DMS 273 treated with DMSO at 0.1 percent for 48 hours (cell line): Measurements from ENCODE around the gene CNEP1R1.

Source experiments
- DNase-seq: peaks from one replicate; lab custom pipeline; 2025; lab: John Stamatoyannopoulos, UW

CNEP1R1 gene

DNA sequence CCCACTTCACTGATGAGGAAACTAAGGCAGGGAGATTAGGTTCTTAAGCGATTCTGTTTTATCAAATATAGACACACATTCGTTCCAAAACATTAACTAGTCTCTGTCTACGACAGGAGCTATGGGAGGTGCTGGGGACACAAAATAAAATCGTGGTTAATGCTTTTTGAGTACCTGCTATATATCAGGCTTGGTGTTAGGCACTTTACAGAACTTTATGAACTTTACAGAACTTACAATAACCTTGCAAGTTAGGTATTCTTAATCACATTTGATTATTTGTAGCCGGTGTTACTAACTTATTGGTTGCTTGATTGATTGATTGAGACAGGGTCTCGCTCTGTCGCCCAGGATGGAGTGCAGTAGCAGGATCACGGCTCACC lies 40.2 kb downstream of the CNEP1R1 start:
- no peak for DNase-seq

DNA sequence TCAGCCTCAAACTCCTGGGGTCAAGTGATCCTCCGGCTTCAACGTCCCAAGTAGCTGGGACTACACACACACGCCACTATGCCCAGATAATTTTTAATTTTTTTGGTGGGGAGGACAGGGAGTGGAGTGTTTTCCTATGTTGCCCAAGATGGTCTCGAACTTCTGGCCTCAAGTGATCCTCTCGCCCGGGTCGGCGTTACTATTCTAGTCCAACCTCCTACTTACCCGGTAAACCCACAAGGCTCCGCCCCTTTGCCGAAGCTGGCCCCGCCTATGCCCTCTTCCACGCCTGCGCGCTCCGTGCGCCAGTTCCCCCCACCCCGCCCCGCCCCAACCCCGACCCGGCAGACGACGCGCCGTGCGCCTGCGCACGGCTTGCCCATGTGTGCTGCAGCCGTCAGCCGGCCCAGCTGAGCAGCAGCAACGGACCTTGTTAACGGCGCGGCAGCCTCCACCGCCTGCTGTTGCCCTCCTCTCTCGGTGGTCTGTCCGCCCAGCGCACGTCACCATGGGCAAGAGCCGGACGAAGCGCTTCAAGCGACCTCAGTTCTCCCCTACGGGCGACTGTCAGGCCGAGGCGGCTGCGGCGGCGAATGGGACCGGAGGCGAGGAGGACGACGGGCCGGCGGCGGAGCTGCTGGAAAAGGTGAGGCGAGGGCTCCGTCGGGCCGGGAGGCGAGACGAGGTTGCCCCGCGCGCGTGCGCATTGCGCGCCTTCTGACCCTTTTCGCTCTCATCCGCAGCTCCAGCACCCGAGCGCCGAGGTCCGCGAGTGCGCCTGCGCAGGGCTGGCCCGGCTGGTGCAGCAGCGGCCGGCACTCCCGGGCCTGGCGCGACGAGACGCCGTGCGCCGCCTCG lies 40.8 kb downstream of the CNEP1R1 start, which contains the start of gene HEATR3:
Gene HEATR3 (plus strand): TSS at position 347 of the 858 bp plus-strand sequence. CDS start 162 bp downstream, at position 509.
- DNase-seq: peak; percentile 83

DNA sequence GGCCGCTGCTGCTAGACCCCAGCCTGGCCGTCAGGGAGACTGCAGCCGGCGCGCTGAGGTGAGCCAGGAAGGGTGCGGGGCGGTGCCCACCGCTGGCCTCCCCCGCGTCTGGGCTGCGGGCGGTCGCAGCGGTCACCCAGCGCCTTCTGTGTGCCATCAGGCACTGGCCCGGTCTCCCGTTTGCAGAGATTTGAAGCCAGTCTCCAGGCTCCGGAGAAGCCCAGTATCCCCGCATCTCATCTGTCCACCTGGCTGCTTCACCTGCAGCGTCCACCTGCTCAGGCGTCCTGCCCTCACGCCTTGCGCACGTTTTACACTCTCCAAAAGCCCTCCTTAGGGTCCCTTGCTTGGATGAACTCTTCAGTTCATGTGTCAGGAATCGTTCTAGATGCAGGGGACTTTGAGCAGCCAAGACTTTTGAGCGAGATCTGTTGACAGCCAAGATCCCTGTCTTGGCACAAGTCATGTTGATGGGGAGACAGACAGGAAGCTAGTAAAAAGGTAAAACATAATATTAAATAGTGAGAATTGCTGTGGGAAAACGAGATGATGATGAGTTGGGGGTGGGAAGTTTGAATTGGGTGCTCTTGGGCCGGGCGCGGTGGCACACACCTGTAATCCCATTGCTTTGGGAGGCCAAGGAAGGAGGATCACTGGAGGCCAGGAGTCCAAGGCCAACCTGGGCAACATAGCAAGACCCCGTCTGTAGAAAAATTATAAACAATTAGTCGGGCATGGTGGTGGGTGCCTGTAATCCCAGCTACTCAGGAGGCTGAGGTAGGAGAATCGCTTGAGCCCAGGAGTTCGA lies 41.7 kb downstream of the CNEP1R1 start:
- no peak for DNase-seq

DNA sequence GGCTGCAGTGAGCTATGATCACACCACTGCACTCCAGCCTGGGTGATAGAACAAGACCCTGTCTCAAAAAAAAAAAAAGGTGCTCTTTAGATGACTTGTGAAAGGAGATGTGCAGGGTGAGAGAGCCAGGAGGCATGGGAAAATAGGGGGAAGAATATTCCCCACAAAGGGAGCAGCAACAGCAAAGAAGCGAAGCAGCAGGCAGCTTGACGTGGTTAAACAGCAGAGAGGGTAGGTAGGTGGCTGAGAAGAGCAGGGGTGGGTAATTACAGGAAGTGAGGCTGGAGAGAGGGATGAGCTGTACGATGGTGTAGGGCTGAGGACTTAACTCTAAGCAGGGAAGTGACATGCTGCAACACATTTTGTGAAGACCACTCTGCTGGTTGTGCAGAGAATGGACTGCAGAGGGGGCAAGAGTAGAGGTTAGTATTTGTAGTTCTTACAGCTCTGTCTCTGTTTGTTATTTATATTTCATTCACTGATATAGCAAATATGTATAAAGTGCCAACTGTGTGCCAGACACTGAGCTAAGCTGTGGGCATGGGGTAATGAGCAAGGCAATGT lies 42.3 kb downstream of the CNEP1R1 start:
- DNase-seq: no peak

DNA sequence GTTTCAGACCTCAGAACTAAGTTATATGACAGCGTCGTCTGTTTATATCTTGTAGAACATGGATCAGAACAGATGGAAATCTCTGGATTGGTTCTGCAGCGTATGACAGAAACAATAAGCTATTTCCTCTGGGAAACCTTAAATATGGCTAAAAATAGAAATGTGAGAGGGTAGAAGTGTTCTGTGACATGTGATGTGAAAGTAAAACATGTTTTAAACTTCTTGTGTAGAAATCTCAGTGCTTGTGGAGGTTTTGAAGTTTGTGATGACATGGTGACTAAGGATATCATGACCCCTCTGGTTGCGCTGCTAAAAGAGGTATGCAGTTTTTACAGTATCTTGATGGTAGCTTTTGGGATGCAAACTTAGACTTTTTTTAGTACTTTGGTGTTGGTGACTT lies 43.5 kb downstream of the CNEP1R1 start:
- DNase-seq: no peak

DNA sequence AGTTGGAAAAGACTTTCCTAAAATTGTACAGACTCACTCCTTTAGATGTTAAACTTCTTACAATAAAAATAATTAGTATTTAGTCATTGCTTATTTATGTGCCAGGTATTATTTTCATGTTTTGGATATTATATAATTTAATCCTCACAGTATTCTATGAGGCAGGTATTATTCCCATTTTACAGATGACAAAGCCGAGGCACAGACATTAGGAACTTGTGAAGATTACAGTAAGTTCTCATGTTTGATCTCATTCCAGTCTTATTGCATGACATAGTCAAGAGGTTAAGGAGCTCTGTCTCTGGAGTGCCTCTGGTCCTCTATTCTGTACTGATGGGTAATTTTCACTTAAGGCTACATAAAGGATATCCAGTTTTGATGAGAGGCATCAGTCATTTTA lies 44.0 kb downstream of the CNEP1R1 start:
- no peak for DNase-seq

DNA sequence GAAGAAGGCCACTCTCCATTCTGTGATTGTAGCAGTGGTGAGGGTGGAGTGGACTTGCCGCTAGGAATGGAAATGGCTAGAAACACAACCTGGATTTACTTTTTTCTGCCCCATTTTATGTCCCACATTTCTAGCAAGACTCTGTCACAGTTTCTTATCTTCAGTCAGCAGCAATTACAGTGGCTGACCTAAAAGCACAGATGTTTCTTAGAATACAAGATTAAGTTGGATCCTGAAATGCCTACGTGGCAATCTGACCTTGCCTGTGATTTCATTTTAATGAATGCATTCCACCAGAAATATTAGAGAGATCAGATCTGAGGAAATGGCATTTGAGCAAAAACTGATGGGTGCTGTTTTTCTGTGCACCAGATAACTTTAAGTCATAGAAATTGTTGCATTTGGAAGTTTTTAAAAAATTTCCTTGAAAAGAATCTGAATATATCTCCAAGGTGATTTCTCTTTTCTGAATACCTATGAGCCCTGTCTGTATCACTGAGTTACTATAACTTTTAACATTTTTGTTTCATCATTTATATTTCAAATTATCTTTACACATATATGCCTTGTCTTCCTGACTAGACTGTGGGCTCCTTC lies 46.1 kb downstream of the CNEP1R1 start:
- no peak for DNase-seq

DNA sequence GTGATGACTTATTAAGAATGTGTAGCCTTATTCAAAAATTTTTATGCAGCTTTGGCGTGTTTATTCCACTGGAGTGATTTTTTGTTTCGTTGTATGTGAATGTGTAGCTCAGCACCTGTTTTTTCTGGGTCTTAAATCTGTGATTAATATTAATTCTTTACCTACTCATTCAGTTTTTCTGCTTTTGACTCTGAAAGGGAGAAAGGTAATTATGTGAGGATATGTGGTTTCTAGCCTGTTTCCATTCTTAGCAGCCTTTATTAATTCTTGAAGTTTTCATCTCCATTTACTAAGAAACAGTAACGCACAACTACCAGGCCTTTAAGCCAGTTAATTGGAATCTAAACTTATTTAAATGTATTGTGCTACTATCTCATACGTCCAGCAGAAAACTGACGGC lies 47.7 kb downstream of the CNEP1R1 start:
- no peak for DNase-seq

DNA sequence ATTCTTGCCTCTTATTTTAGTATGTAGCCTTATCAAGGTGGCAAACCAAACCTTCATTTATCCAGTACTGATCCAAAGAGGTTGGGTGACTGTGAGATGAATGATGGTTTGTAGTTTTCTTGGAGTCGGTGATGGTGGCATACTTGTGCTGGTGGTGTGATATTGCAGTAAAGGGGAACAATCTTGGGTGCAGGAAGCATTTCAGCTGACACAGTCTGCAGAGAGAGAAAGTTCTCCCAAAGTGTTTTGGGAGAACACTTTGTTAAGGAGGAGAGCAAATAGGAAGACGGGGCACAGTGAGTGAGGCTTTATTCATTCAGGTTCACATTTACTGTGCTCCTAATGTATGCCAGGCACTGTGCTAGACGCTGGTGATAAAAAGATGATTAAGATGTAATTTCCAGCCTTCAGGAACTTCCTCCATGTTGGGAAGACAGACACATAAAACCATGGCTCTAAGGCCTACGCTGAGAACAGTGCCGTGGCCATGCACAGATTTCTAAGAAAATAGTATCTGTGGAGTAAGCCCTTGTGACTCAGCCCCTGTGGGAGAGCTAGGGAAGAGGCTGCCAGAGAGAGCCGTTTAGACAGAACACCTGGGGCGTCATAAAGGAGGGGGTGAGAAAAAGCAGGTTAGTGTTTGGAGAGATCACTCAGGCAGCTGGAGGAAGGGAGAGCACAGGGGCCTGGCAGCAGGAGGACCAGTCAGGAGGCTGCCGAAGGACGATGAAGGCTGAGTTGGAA lies 54.5 kb downstream of the CNEP1R1 start:
- DNase-seq: no peak

DNA sequence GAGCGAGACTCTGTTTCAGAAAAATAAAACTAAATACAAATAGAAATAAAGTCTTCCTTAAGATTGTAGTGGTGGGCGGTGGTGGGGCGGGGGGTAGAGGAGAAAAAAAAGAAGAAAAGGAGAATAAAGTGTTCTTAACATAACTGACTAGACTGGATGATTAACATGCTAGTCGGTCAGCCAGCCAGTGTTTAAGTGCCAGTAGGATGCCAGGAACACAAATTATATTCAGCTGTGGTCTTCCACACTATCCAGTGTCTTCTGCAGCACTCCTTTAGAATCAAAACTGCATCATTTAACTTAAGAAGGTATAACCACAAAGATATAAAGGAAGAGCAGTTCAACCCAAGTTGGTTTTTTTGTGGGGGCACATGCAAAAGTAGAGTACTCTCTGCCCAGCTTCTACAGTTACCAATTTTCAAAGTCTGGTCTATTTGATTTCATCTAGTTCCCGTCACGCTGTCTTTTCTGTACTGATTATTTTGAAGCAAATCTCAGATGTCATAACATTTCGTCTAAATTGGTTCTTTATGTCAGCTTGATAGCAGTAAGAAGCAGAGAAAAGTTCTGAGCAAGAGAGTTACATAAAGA lies 56.5 kb downstream of the CNEP1R1 start:
- DNase-seq: no peak

DNA sequence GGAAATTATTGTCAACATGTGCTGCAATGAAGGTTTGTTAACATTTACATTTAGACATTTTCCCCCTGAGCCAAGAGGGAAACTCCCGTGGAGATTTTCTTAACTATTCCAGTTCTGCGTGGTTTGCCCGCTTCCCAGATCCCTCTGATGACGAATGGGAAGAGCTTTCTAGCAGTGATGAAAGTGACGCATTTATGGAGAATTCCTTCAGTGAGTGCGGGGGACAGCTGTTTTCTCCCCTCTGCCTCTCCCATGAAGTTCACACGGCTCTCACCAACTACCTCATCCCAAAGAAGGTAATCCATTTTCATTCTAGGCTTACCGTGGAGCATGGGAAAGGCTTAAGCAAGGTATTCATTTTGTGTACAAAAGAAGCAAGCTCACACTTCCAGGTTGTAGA lies 59.0 kb downstream of the CNEP1R1 start:
- DNase-seq: no peak

DNA sequence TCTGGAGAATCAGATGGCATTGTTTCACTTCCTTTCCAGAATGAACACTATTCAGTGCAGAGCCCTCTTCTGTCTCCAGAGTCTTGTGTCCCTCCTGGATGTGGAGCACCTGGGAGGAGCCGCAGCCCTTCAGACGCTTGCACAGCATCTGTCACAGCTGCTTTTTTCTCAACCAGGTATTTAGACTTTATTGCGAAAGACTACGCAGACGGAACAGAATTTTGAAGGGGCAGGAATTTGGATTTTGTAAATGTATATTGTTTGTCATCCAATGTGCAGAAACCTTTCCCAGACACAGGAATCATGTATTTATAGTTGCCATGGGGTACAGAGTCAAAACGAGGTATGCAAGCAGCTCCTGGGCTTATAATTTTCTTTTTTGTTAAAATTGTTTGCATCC lies 61.2 kb downstream of the CNEP1R1 start:
- DNase-seq: no peak
